Measurements from ENCODE around the gene SLC35A4. TPM values are rescaled to one million over a fixed set of nuclear protein-coding genes. Genes with fewer than 3 reads are reported as not detected.

The SLC35A4 gene, protein sequence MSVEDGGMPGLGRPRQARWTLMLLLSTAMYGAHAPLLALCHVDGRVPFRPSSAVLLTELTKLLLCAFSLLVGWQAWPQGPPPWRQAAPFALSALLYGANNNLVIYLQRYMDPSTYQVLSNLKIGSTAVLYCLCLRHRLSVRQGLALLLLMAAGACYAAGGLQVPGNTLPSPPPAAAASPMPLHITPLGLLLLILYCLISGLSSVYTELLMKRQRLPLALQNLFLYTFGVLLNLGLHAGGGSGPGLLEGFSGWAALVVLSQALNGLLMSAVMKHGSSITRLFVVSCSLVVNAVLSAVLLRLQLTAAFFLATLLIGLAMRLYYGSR
- total RNA-seq = 18.4 and 19.8 TPM in 2 replicates

GRCh38 chr5:140564196-140565023 lies at the start of gene SLC35A4, which contains the start of gene APBB3:
Gene SLC35A4, plus strand, starts transcription at chr5:140564828. Its CDS starts 2,342 bp downstream, at chr5:140567170.
Gene APBB3, minus strand, starts transcription at chr5:140564598. Its CDS starts 353 bp downstream, at chr5:140564245.

GRCh38 chr5:140547508-140548299 lies 16.9 kb upstream of the SLC35A4 start, which contains the start of gene EIF4EBP3:
Gene EIF4EBP3, plus strand, starts transcription at chr5:140547662. Its CDS starts 76 bp downstream, at chr5:140547738.

DNA sequence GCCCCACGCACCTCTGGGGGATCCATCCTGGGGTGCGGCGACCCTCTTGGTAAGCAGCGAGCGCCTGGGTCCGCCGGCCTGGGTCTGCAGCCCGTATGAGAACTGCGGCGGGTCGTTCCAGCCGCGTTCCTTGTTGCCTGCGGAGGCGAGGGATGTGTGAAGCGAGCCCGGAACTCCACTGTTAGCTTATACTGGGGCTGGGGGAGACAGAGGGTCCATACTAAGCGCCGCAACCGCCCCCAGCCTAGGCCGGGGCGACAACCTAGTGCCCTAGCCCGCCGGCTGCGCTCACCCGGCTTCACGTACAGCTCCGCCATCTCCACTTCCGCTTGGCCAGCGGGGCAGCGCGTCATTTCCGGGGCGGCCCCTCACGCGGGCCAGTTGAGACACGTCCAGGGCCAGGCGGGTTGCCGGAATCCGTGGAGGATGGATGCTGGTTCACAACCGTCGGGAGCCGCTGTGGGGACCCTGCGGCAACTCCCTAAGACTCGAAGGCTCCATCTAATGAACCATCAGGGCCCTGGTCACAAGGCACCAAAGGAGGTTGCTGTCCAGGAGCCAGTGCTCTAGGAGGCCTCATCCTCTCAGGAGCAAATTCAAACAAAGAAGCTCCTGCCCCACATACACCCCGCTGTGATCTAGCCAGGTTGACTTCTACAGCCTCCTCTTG lies 7.4 kb upstream of the SLC35A4 start, which contains the start of gene SRA1:
Gene SRA1, minus strand, starts transcription at position 338 of the 670 bp plus-strand sequence. Its CDS starts 21 bp downstream, at position 317.

Other genes with a start within 250 kb of the SLC35A4 start
- gene HBEGF, start 218.2 kb upstream of the SLC35A4 start, total RNA-seq = 17.5 and 21.1 TPM in 2 replicates
- gene SLC4A9, start 204.6 kb upstream of the SLC35A4 start, total RNA-seq = not detected in 2 replicates
- gene ANKHD1, start 163.0 kb upstream of the SLC35A4 start, total RNA-seq = 51.0 and 71.2 TPM in 2 replicates
- 0.54 and 0.75 TPM in 2 replicates for gene EIF4EBP3, start 17.2 kb upstream of the SLC35A4 start, total RNA-seq
- 19.2 and 20.9 TPM in 2 replicates for gene SRA1, start 7.4 kb upstream of the SLC35A4 start, total RNA-seq
- 4.9 and 12.1 TPM in 2 replicates for gene APBB3, start 230 bp upstream of the SLC35A4 start, total RNA-seq
- gene CD14, start 68.3 kb downstream of the SLC35A4 start, total RNA-seq = 0.09 and 2.2 TPM in 2 replicates
- gene TMCO6, start 74.6 kb downstream of the SLC35A4 start, total RNA-seq = 7.4 and 10.5 TPM in 2 replicates
- gene NDUFA2, start 82.8 kb downstream of the SLC35A4 start, total RNA-seq = 54.1 and 75.7 TPM in 2 replicates
- 109 and 111 TPM in 2 replicates for gene IK, start 83.0 kb downstream of the SLC35A4 start, total RNA-seq
- 26.4 and 29.5 TPM in 2 replicates for gene WDR55, start 100.1 kb downstream of the SLC35A4 start, total RNA-seq
- 0.09 and 0.19 TPM in 2 replicates for gene DND1, start 108.7 kb downstream of the SLC35A4 start, total RNA-seq
- 79.3 and 96.4 TPM in 2 replicates for gene HARS1, start 126.5 kb downstream of the SLC35A4 start, total RNA-seq
- 31.3 and 32.5 TPM in 2 replicates for gene HARS2, start 126.6 kb downstream of the SLC35A4 start, total RNA-seq
- gene ZMAT2, start 135.6 kb downstream of the SLC35A4 start, total RNA-seq = 54.5 and 63.3 TPM in 2 replicates
- gene PCDHA1, start 221.3 kb downstream of the SLC35A4 start, total RNA-seq = under 0.01 TPM in 1 of 2 replicates, not detected in the other
- 0.18 and 0.19 TPM in 2 replicates for gene PCDHA2, start 230.0 kb downstream of the SLC35A4 start, total RNA-seq
- 0.28 and 0.36 TPM in 2 replicates for gene PCDHA3, start 236.2 kb downstream of the SLC35A4 start, total RNA-seq
- 0.75 and 1.1 TPM in 2 replicates for gene PCDHA4, start 242.2 kb downstream of the SLC35A4 start, total RNA-seq

Measured in endothelial cell of coronary artery (primary cell).